GM12872 (cell line): ENCODE data around the gene OPN5.

Experiments
- TF ChIP-seq, protein P1 (sequence below): IDR thresholded peaks from 3 replicates; pipeline ENCODE4 v1.5.1; 2011; ENCODE audit warnings: low read depth, mild to moderate bottlenecking, low read length, moderate library complexity; ENCODE audit not compliant: insufficient read depth

OPN5 gene

DNA sequence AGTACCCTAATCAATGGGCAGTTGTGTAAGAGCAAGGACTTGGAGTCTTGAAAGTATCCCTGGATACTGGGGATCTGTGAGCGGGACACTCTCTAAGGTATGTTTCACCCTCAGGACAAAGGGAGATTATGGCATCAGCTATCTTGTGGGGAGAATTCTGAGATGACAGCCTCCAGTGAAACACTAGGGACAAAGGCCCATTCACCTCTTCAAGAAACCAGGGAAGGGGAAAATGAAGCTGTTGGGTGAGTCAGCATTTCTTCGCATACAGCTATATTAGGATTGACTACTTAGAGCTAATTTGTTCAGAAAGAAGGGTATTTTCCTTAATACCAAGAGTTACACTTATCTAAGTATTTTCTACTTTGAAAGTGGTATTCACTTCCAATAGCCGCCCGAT lies 35.9 kb downstream of the OPN5 start:
- TF ChIP-seq, protein P1, sequence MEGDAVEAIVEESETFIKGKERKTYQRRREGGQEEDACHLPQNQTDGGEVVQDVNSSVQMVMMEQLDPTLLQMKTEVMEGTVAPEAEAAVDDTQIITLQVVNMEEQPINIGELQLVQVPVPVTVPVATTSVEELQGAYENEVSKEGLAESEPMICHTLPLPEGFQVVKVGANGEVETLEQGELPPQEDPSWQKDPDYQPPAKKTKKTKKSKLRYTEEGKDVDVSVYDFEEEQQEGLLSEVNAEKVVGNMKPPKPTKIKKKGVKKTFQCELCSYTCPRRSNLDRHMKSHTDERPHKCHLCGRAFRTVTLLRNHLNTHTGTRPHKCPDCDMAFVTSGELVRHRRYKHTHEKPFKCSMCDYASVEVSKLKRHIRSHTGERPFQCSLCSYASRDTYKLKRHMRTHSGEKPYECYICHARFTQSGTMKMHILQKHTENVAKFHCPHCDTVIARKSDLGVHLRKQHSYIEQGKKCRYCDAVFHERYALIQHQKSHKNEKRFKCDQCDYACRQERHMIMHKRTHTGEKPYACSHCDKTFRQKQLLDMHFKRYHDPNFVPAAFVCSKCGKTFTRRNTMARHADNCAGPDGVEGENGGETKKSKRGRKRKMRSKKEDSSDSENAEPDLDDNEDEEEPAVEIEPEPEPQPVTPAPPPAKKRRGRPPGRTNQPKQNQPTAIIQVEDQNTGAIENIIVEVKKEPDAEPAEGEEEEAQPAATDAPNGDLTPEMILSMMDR: no peak

DNA sequence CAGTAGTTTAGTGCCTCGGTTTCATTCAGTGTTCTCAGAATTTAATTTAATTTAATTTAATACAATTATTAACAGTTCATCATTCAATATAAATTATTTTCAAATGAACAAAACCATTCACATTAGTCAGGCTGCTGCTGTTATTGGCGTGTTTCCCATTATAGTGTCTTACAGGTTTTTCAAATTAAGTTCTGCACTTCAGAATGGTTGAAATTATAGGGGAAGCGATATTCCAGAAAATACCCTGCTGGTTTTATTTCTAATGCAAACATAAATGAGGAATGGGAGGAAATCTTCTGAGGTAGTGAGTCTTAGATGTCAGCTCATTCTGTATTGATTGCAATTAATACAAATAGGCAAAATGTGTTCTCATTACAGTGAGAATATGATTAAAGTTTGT lies 37.6 kb downstream of the OPN5 start:
- TF ChIP-seq, protein P1: no peak

DNA sequence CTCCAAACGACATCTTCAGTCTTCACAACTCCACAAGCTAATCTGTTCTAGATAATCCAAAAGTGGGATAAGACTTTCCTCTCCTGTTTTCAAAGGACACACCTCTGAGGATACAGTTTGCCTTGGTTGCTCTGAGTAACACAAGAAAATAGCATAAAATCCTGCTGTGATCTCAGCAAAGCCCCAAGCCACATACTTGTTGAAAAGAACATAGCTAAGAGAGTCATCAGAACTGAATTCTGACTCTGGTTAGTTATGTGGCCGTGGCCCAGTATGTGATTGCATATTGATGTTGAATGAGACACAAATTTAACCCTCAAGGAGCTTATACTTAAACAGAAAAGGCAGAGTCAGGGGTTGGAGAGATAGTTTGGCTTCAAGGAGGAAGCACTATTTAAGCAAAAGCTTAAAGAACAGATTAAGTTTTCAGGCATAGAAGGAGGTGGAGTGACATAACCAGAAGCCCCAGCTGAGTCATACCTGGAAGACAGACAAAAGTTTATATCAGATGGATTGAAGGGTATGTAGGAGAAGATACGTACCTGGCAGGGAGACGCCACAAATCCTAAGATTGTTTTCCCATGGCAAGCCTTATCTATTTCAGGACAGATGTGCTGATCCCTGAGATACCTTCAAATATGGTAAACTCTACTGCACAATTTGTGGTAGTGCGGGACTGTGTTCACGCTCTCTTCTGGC lies 41.2 kb downstream of the OPN5 start:
- TF ChIP-seq, protein P1: no peak

DNA sequence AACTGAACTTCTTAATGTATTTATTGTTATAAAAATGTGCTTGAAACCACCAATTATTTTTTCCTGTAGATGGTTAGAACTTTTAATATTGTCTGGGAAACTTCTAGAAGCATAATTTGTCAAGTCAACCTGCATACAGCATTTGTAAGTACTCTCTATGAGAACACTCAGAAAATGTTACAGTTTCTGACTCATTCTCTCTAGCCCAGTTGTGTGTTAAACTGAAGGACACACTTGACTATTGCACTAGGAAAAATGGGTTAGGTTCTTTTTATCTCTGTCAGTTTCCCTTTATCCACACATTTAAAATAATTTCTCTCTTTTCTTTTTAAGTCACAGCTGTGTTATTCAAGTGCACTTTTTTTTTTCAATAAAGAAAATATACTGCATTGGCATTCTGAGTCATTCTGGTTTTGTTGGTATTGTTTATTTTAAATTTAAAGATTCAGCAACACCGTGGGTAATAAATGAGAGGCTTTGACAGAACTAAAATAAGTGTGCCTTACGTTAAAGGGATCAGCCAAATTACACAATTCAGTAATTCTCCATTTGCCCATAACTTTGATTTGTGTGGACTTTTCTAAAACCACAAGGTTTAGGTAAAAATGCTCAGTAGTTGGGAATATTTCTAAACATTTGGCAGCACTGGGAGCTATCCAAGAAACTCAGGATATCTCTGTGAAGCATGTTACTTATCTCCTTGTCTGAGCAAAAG lies 50.7 kb downstream of the OPN5 start:
- TF ChIP-seq, protein P1: no peak

DNA sequence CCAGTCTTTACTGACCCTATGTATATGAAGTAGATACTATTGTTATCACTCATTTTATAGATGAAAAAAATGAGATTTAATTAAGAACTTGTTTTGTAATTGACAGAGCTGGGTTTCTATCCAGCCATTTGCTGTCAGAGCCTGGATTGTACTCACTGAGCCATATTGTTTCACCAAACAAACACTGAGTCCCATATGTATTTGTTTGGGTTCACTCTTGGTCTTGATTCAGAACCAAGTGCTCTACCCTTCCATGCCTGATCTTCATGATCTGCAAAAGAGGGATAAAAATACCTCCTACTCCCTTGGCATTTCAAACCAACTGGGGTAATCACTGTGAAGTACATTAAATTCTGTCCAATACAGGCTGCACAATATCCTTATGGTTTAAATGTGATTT lies 52.4 kb downstream of the OPN5 start:
- TF ChIP-seq, protein P1: no peak

DNA sequence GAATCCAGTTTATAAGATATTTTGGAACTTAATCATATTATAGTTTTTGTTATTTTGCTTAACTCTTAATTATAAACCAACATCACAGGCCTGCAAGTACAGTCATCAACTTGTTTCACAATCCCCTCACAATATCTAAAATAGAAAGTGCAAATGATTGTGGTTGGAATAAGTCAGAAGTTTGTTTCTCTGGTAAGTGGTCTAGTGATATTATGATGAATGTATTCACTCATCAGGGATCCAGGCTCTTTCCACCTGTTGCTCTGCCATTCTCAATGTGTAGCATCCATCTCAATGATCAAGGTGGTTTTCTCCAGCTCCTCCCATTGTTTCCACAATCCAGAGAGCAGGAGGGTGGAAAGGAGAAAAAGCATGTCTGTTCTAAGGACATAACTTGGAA lies 54.2 kb downstream of the OPN5 start:
- TF ChIP-seq, protein P1: no peak

DNA sequence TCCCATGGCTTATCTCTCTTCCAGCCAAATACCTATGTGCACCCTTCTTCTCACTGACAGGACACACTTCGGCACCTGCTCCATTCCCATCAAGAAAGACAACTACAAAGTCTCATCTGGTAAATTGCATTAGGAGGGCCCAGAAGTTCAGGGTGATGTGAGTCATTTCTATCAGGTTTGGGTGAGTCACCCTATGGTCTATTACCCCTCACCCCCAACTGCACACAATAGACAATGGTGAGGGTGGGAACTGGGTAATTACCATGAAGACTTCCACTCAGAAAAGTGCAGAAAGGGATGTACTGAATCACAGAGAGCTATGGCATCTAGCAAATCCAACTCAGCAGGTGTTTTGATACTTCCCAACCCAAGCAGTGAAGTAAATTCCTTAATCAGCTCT lies 54.8 kb downstream of the OPN5 start:
- TF ChIP-seq, protein P1: no peak
